HG02840 (cell line): ENCODE results near the gene KLHDC1.
"Not testable (repeated sequence)": the region's sequence is repeated elsewhere in the genome, so short reads cannot be mapped to it uniquely, and the experiment has no call there.

Source experiments
- ATAC-seq: cut with Tn5 transposase; IDR thresholded peaks from one replicate; pipeline ENCODE4 v1.9.1; 2021; ENCODE audit warnings: mild to moderate bottlenecking, moderate library complexity, moderate number of reproducible peaks; ENCODE audit not compliant: unreplicated experiment, low FRiP score

The KLHDC1 gene

DNA sequence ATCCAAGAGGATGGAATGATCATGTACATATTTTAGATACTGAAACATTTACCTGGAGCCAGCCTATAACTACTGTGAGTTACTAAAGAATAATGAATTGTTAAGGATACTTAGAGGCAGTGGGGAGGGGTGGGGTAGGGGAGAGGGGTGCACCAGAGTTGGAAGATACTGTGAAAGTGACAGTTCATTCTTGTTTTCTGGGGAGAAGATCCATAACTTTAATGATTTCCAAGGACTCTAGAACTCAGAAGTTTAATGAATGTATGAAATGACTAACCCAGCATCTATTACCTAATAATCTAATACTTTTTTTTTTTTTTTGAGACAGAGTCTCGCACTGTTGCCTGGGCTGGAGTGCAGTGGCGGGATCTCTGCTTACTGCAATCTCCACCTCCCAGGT, 85.5 kb downstream of the KLHDC1 start:
- ATAC-seq: no peak

- not testable (repeated sequence) for ATAC-seq
Measured at GRCh38 chr14:49781040-49781439, 88.1 kb downstream of the KLHDC1 start.

DNA sequence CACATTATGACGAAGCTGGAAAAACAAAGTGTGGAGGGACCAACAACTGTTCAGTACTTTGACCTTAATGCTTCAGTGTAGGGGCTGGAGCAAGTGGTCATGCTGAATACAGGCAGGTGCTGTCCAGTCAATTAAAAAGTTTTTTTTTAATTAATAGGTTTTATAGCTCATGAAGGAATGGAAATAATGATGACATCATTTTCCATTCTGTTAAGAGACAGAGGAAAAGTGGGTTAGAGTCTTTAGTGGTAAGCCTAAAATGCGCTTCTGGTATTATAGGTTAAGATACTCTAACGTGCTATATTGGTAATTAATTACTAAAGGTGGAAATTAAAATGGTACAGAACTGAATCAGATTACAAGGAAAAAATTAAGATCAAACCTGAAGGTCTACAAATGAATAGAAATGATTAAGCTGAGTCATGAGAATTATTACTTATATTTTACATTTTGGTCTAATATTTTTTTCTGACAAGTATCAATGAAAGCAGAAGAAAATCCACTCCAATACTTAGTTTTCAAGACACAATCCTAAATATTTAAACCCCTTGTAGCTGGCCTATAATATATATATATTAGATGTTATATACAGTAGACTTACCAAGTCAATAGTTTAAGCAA, 90.6 kb downstream of the KLHDC1 start:
- no peak for ATAC-seq

DNA sequence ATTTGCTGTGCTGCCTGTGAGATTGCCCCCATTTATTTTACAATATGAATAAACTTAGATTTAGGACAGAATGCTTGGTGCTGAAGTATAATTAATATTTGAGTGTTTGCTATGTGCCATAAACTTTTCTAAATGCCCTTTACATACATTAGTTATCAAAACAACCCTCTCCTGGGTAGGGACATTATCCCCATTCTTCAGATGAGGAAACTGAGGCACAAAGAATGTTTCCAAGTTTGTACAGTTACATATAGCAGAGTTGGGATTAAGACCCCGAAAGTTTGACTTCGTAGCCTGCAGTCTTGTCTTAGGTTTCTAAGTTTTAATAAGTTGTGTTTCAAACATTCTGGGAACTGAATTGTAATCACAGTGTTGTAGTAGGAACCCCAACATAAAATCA, 93.4 kb downstream of the KLHDC1 start:
- ATAC-seq: no peak

DNA sequence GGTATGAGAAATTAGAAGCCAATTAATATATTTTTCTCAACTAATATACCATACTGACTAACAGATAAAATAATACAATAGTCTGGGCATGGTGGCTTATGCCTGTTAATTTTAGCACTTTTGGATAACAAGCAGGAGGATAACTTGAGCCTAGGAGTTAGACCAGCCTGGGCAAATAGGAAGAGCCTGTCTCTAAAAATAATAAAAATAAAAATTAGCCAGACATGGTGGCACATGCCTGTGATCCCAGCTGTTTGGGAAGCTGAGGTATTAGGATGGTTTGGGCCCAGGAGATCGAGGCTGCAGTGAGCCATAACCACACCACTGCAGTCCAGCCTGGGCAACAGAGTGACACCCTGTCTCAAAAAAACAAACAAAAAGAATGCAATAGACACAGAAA, 99.7 kb downstream of the KLHDC1 start:
- ATAC-seq: no peak

- no peak for ATAC-seq
Measured at GRCh38 chr14:49796025-49796424, 103.1 kb downstream of the KLHDC1 start.
